Measurements from ENCODE around the gene HEPN1.

The HEPN1 gene

DNA sequence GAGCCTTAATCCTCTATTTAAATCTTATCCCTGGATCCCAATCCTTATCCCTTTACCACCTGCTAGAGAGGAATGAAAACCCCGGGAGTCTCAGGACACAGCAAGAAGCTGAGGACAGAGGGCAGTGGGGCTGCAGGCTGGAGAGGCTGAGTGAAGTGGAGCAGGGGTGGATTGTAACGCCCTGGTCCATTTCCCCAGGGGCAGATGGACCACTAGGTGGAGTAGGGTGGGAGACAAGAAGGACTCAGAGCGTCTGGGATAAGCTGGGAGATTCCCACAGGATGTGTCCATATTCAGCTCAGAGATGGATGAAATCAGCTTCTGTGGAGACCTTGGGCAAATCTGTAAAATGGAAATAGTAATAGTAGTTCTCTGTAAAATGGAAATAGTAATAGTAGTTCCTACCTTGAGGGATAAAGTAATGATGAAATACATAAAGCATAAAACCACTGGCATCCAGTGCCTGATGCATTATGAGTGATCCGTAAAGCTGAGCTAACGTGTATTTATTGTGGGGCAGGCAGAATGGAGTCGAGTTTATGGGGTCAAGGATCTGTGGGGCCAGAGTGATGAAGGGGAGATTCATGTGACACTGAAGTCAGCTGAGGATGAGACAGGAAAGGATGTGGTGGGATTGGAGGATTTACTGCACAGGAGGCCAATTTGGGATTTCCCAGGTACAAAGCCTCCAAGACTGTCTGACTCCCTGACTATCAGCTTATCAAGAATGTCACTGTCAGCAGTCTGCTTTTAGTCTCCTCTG, 19.5 kb upstream of the HEPN1 start:
- DNase-seq (ENCODE audit: low spot score): peak; percentile 42

DNA sequence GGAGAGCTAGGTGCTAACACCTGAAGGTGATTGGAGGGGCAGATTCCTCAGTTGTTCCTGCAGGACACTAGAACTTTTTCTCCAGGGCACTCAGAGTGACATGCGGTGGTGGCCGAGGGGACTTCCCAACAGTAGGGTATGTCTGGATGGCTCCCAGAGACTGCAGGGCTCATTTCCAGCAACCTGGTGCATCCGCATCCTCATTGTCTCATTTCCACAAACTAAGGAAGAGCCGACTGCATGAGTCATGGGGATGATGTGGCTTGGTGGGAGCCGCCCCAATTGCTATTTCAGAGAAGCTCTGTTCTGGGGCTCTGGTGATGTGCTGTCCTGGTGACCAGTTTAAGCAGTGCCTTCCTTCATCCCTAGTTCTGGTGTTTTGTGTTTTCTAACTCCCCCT, 18.6 kb upstream of the HEPN1 start:
- peak; percentile 37 for DNase-seq (ENCODE audit: low spot score)

DNA sequence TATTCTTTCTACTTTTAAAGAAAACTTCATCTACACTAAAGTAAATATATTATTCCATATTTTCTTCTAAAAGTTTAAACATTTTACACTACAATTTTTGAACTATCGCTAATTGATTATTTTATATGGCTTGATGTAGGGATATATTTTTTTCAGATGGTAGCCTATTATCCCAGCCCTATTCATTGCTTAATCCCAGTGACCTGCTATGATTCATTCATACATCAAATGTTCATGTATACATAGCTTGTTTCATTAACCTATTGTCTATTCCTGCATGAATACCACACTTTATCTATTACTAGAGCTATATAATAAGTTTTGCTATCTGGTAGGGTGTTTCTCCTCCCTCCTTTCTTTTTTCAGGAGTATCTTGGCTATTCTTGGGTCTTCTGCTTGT, 16.4 kb upstream of the HEPN1 start:
- no peak for DNase-seq (ENCODE audit: low spot score)

DNA sequence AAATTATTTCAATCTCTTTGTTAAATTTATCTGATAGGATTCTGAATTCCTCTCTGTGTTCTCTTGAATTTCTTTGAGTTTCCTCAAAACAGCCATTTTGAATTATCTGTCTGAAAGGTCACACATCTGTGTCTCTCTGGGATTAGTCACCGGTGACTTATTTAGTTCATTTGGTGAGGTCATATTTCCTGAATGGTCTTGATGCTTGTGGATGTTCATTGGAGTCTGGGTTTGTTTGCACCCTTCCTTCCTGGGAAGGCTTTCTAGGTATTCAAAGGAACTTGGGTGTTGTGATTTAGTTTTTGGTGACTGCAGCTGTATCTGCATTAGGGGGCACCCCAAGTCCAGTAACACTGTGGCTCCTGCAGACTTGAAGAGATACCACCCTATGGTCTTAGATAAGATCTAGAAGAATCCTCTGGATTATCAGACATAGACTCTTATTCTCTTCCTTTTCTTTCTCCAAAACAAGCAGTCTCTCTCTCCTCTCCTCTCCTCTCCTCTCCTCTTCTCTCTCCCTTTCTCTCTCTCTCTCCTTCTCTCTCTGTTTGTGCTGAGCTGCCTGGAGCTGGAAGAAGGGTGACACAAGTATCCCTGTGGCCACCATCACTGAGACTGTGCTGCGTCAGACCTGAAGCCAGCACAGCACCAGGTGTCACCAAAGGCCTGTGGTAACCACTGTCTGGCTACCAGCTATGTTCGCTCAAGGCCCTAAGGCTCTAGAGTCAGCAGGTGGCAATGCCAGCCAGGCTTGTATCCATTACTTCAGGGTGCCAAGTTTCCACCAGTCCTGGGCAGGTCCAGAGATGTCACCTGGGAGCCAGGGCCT, 3.3 kb upstream of the HEPN1 start:
- no peak for DNase-seq (ENCODE audit: low spot score)

DNA sequence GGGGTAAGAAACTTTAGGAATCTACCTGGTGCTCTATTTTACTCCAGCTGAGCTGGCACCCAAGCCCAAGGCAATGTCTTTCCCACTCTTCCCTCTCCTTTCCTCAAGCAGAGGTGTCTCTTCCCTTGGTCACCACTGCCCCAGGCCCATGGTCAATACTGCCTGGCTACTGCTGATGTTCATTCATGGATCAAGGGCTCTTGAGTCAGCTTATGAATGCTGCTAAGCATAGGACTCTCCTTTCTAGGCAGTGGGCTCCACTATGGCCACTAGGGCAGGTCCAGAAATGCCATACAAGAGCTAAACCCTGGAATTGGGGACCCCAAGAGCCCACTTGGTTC, 2.7 kb upstream of the HEPN1 start:
- DNase-seq (ENCODE audit: low spot score): no peak

DNA sequence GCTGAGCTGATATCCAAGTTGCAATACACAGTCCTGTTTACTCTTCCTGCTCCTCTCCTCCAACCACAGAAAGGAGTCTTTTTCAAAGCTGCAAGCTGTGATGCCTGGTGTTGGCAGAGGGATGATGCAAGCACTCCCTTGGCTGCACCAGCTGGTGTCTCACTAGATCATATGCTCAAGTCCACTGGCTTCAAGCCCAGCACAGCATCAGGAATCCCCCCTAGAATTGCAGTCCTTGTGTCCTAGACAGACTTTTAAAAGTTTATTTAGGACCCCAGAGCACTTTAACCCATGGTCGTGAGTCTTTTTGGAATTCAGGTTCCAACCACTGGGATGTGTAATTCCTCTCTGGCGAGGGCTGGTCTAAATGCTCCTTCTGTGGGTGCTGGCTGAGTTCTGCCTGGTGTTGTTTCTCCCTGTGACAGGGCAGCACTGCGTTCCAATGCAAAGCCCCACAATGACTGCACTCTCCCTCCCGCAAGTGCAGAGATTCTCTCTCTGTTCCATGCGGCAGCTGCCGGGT, 1.9 kb upstream of the HEPN1 start:
- no peak for DNase-seq (ENCODE audit: low spot score)

DNA sequence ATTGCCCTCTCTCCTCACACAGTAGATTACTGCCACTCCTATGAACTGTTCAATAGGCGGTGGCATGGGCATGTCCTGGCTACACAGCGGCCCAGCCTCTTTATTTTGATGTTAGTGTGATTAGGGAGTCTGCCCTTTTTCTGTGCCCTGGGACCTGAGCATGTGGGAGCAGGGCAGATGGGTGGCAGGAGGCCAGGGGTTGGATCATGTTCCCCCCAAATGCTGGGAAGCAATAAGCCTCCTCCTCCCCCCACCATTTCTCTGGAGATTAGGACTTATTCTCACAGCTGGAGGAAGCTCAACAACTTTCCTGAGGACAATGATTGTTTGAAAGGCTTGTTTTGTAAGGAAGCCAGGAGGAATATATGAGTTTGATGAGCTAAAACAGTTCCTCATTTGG, 848 bp downstream of the HEPN1 start:
- no peak for DNase-seq (ENCODE audit: low spot score)

DNA sequence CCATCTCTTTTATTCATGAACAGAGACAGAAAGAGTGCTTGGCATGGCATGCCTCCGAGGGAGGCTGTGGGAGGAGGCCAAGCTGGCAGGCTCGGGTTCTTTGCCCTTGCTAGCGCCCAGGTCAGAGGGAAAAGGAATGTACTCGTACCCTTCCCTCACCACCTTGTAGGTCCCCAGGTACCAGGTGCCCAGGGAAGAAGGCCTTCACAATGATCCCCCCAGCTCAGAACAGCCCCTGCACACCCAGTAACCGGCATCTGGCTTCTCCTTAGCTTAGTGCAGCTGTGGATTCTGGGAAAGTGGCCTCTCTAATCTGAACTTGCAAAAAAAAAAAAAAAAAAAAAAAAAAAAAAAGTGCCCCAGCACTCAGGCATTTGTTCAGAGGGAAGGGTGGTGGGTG, 1.3 kb downstream of the HEPN1 start:
- DNase-seq (ENCODE audit: low spot score): no peak

DNA sequence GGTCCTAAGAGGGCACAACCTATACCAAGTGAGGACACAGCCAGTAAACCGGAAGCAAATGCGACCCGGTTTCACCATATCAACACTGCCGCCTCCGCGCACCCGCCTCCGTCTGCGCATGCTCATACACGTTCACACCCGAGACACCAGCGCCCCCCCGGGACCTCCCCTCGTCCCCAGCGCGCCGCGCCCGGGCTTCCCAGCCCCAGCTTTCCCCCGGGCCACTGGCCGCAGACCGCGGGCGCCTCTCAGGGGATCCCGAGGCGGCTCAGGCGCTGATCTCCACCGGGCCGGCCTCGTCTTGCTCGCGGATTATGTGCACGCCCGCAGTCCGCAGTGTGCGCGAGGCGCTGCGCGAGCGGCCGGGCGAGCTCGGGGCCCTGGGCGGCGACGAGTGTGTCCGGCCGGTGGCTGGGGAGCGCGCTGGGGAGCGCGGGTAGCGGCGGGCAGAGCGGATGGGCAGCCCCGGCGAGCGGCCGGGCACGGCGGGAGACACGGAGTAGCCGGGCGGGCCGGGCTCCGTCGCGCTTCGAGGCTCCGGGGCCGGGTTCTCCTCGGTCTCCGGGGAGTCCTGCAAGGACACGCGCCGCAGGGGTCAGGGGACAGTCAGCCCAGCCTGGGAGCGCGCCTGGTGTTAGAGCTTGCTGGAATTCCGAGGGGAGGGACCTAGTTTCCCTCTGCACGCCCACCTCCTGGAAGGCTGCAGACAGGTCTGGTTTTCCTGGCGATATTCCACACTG, 2.0 kb downstream of the HEPN1 start:
- DNase-seq (ENCODE audit: low spot score): peak; percentile 85

DNA sequence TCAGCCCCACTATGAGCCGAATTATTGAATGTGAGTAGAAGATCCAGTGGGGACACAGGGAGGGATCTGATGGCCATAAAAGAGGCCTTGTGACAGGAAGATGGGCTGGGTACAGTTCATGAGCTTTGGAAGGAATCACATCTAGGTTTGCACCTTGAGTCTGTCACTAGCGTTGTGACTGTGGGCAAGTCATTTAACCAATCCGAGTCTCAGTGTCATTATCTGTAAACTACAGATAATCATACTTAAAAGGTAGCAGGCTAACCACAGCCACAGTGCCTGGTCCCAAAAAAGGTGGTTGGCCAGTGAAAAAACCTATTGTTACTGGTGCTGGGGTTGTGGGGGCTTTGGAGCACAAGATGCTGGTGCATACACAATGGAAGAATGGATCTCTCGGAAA, 3.8 kb downstream of the HEPN1 start:
- no peak for DNase-seq (ENCODE audit: low spot score)

DNA sequence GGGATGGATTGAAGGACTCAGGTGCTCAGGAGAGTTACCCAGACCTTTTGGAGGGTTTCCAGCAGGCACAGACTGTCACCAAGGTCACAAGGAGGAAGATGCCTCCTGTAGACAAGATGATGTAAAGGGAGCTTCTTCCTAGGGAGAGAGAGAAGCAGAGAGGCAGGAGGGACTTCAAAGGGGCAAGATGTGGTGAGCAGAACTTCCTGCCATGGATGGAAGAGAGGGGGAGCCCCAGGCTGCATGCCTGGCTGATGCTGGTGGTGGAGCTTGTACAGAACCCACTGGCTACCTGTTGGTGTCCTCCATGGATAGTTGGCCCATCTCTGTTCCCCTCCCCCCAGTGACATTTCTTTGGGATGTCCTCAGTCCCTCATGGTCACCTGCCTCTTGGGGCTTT, 4.2 kb downstream of the HEPN1 start:
- no peak for DNase-seq (ENCODE audit: low spot score)

DNA sequence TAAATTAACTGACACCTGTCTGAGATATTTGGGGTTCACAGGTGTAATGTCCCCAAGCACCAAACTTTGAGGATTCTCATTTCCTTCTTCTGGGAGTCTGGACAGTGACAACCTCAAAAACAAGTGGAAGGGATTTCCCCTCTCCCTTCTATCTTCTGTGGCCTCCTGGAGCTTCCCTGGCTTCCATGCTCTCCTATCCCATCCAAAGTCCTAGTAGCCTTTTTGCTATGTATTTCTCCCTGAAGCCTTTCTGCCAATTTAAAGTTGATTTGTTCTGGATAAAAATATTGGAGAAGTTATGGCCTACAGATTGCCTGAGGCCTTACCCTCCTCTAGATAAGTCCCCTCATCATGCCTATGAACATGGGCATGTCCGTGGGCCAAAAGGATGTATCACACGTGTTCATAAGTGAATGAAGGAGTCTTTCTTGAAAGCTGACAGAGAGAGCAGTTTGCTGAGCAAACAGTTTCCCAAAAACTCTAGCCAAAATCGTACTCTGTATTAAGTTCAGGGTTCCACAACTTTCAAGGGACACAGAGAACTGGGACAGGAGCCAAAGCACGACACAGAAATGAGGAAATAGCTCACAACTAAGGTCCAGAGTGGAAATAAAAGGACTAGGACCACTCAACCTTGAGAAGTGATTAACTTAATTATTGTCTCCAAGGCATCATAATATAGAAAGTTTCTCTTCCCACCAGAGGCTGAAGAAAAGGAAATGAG, 10.1 kb downstream of the HEPN1 start:
- no peak for DNase-seq (ENCODE audit: low spot score)

DNA sequence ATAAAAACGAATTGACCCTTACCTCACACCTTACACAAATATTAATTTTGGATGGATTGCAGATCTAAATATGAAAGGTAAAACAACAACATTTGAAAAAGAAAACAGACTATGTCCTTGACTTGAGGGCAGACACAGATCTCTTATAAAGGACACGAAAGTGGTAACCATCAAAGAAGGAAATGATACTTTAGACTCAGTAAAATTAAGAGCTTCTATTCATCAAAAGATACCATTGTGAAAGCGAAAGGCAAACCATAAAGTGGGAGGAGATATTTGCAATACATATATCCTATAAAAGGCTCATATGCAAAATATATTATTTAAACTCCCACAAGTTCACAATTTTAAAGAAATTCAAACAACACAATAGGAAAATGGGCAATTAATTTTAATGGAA, 11.7 kb downstream of the HEPN1 start:
- DNase-seq (ENCODE audit: low spot score): no peak

DNA sequence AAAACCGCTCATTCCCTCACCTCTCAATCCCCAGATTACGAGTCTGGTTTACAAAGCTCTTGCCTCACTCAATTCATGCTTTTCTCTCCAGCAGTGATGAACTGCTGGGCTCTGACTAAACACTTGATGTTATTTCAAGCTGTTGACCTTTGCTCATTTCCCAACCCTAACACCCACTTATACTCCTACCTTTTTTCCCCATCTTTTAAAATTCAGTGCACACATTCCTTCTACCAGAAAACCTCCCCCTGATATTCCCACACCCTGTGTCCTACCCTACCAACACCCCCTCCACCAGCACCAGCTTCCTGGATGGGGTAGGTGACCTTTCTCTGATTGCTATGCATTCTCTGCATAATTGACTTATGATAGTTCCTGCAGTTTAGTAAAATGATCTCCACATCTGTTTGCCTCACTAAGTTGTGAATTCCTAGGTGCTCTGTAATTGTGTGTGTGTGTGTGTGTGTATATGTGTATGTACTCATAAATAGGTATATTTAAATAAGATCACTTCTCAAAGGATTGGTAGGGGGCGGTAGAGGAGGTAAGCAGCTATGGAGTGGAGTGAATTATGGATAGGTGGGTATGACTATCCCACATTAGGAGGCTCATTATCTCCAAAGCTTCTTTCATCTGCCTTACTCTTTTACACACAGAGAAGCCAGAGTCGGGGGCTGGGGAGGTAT, 16.0 kb downstream of the HEPN1 start:
- no peak for DNase-seq (ENCODE audit: low spot score)

DNA sequence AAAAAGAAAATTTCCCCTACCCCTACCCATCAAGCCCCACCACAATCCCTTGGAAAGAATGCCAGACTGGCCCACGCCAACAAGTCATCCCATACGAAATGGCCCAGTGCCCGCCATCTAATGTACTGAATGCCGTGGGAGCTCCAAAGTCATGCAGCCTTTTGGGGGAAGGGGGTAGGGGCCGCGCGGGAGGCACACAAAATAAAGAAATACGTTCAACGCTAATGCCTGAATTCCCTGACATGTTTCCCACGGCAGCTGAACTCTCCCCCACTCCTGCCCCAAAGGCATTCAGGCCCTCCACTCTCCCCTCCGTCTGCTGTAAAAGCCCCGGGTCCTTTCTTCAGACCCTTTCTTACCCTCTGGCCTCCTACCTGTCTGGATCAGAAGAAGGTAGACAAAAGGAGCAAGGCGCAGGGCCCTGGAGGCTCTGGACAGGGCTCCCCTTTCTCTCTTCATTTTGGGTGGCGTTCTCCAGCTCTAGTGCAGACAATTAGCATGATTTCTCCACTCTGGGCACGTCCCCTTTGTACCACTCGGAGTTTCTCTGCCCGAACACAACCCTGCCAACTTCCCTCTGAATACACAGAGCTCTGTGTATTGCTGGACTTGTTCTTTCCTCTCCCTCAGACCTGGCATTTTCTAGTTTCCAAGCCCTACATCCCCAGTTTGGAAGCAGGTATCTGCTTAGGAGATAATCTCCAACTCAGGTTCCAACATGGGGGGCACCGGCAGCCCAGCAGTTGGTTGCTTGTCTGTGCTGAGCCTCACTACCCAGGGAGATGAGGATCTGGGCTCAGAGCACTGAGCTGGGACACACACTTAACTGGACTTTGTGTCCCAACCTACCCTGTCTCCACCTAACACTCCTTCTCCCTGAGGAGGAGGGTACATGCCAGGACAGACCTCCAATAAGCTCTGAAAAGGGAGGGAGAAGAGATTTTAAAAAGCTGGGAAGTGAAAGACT, 16.8 kb downstream of the HEPN1 start, which contains the start of gene HEPACAM:
Gene HEPACAM (minus strand): TSS at position 500 of the 967 bp plus-strand sequence. CDS start 41 bp downstream, at position 459.
- DNase-seq (ENCODE audit: low spot score): no peak

DNA sequence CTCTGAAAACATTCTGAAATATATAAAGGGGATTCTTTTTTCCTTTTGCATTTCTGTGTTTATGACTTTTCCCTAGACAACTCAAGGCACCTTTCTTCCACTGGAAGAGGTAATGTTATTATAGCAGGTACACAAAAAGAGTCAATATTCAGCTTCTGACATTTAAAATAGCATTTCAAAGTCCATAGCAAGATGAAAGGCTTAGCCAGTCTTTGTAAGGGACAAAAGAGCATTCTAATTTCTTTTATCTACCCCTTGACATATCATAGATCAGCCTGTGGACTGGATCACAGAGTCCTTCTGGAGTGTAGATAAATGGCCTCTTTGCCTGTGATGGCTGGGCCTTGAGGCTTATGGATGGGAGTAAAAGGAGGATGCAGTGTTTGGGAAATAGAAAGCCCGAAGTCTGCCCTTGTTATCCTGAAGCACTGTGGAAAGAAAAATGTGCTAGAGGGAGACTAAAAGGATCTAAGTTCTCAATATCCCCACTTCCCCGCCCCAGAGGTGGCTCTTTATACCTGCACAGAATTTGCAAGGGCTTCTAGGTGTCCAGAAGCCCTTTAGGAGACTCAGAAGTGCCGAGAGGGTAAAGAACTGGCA, 18.4 kb downstream of the HEPN1 start:
- no peak for DNase-seq (ENCODE audit: low spot score)

DNA sequence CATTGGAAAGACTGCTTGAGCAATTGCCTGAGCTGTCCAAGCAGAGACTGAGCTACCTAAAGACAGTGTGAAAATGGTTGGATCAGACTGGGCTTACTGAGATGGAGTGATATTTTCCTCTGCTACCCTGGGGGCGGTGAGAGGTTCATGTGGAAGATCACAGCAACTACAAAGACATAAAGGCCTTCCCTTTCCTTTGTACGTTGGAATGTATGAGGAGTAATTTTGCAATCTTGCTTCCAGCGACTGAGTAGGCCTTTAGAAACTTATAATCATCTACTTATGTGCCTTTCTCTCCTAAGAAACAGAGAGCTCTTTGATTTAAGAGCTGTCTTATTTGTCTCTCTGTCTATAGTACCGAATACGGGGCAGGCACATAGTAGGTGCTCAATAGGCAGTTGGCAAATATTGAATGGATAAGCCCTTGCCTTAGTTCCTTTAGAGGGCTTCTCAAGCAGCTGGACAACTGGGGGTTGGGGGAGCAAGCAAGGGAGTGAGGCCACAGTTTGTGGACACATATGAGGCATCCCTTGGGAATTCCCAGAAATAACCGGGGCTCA, 19.2 kb downstream of the HEPN1 start:
- DNase-seq (ENCODE audit: low spot score): no peak

DNA sequence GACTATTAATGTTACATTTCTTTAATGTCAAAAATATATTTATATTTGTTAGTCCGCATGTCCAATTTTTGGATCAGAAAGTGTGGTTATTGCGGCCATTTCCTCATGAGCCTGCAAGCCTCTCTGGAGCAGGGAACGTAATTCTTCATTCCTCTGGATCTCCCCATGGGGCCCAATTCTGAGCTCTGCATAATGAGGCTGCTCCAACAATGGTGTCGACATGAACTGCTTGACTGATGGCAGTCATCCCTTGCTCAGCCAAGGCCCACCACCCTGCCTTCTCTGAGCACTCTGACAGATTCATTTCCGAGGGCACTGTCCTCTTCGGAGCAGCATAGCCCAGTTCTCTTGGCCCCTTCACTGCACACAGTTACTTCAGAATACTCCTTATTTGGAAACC, 19.9 kb downstream of the HEPN1 start:
- no peak for DNase-seq (ENCODE audit: low spot score)

DNA sequence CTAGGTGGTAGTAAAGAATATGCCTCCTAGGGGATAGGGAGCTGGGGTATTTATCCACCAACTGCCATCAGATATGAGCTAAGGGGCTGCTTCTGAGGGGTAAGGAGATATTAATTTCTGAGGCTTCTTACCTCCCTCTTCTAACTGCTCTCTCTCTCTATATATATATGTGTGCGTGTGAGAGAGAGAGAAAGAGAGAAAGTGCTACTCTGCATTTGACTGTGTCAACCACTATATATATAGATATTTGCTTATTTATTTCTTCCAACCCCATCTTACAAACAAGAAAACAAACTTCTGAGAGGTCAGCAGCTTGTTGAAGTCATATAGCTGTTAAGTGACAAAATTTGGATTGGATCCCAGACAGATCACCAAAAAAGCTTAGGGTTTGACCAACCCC, 22.7 kb downstream of the HEPN1 start:
- DNase-seq (ENCODE audit: low spot score): no peak

Measured in left forelimb (tissue), 1 donor.